GM19467 (cell line): ENCODE data around the gene GTF2H2C.
"Not testable (repeated sequence)": the region's sequence is repeated elsewhere in the genome, so short reads cannot be mapped to it uniquely, and the experiment has no call there.

Source experiments
- ATAC-seq: cut with Tn5 transposase; IDR thresholded peaks from one replicate; pipeline ENCODE4 v1.9.1; 2021; ENCODE audit warnings: mild to moderate bottlenecking, moderate library complexity; ENCODE audit not compliant: unreplicated experiment

GTF2H2C gene

DNA sequence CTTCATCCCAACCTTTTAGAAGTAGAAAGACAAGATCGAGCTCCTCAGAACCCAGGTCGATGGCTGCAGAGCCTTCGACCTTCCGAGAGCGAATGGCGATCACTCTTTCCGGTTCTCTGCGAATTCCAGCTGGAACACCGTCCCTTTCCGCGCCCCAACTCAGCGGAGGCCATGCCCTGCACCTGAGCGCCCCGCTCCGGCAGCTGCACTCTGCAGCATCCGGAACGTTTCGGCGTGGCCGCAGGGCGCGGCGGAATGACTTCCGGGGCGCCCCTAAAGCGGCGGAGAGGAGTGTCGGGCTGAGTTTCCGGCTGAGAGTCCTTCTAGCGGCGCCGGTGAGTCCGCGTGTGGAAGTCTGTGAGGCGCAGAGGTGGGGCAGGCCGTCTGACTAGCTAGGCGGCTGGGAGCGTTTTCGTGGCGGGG is at the start of gene GTF2H2C:
Gene GTF2H2C, plus strand, starts transcription at position 284 of the 423 bp plus-strand sequence. CDS start 4,942 bp downstream, outside the sequence.
- ATAC-seq = peak; percentile 96

DNA sequence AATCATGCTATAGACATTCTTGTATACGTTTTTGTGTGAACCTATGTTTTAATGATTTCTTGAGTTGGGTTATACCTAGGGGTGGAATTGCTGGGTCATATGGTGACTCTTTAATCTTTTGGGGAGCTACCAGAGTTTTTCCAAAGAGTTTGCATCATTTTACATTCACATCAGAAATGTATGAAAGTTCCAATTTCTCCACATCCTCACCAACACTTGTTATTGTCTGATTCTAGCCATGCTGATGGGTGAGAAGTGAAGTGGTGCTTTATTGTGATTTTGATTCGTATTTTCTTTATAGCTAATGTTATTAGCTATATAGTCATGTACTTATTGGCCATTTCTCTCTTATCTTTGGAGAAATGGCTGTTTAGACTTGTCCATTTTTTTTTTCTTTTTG is 49.3 kb upstream of the GTF2H2C start:
- no peak for ATAC-seq

DNA sequence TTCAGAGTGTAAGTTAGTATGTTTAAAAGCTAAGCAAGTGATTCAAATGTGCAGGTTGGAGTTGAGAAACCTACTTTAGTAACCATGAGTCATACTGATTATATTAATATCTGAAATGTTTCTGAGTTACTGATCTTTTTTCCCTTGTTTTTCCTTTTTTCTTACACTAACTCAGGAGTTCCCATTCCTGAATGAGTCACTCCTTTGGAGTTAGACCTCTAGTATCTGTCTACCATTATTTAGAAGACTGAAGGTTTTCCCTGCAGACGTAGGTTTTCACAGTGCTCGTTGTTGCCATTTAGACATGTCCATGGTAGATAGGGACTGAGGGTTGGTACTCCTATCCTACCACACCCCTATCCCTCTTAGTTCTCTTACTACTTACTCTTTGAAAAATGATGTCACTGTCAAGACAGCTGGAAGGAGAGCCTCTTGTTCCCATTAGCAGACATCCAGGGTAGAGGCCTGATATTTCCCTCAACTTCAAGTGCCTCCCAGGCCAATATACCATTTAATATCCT is 47.2 kb upstream of the GTF2H2C start:
- ATAC-seq = no peak

DNA sequence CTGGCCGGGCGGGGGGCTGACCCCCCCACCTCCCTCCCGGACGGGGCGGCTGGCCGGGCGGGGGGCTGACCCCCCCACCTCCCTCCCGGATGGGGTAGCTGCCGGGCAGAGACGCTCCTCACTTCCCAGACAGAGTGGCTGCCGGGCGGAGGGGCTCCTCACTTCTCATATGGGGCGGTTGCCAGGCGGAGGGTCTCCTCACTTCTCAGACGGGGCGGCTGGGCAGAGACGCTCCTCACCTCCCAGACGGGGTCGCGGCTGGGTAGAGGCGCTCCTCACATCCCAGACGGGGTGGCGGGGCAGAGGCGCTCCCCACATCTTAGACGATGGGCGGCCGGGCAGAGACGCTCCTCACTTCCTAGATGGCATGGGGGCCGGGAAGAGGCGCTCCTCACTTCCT is 44.4 kb upstream of the GTF2H2C start:
- not testable (repeated sequence) for ATAC-seq

DNA sequence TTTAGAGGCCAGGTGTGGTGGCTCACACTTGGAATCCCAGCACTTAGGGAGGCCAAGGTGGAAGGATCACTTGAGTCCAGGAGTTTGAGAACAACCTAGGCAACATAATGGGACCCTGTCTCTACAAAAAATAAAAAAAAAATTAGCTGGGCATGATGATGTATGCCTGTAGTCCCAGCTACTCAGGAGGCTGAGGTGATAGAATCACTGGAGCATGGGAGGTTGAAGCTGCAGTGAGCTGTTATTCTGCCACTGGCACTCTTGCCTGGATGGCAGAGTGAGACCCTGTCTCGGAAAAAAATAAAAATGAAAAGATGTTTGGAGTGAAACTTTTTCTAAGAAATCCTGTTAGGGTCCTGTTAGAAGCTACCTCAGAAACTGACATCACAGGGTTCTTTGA is 43.2 kb upstream of the GTF2H2C start:
- no peak for ATAC-seq

DNA sequence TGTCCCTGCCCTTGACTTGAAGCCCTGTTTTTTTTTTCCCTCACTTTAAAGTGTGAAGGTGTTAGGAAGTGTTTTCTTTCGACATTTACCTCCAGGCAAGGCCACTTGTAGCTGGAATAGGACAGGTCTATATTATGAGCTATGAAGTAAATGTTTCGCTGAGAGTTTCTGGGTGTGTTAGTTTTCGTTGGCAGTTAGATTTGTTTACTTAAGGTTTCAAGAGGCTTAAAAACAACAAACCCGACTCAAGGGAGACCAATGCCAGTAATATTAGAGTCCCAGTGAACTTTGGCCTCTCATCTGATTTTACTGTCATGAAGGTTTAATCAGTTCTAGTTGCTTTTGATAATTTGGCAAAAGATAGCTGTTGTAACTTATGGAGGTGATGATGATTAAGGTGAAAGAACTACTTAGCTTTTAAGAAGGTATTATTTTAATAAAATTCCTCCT is 42.2 kb upstream of the GTF2H2C start:
- ATAC-seq = no peak

DNA sequence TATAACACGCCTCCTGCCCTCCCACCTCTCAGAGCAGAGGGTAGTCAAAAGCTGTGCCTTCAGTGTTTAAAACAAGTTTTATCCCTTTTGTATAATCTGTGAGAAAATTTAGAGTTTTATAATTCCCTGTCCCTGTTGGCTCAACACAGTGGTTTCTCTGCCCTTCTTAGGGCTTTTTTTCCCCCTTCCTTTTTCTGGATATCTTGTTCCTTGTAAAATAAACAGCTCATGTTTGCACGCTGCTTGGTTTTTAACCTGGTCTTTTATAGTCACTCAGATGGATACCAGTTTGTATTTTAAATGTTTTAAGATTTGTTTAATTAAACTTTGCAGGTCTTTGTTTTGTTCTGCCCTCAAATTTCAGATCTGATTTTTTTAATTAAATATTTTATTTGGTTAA is 40.7 kb upstream of the GTF2H2C start:
- ATAC-seq = no peak

DNA sequence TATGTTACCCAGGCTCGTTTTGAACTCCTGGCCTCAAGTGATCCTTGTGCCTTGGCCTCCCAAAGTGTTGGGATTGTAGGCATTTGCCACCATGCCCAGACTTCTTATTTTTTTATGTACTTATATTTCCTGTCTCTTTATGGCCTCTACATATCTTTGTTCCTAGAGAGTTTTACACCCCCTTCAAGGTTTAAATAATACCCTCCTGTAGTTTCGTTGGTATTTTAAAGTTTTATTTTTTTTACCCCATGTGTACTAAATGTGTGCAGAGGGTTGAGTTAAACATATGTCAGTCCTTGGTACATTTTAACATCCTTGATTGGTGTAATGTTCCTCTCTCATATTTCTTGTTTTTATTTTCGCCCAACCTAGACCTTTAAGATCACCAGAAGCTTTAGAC is 38.0 kb upstream of the GTF2H2C start:
- no peak for ATAC-seq

DNA sequence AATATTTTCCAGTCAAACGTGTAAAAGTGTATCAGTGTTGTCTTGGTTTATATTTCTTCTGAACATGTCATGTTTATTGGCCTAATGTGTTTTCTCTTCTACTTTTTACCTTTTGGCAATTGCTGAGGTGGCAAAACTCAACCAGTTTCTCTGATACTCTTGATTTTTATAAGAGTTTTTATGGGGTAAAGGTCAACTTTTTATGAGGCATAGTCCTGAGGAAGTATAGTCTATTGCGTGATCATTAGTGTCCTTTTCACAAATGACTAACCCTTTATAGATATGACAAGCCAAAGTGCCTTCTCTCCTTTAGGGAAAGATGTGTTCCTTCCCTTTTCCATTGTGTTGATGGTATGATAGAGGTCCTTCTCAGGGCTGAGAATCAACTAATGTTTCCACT is 34.5 kb upstream of the GTF2H2C start:
- no peak for ATAC-seq

DNA sequence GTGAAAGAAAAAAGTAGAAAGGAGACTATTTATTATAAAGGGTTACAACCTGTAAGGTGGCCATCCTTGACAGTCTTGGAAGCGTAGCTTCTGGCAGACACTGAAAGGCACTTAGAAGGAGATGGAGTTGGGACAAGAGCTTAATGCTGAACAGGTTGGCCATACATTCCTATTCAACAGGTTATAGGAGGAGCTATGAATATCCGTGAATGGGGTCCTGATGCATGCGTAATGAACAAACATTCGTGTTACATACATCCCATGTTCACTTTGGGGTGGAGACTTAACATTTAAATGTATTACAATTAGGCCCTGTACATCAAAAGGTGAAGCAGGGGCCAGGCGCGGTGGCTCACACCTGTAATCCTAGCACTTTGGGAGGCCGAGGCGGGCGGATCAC is 33.3 kb upstream of the GTF2H2C start:
- ATAC-seq = no peak

DNA sequence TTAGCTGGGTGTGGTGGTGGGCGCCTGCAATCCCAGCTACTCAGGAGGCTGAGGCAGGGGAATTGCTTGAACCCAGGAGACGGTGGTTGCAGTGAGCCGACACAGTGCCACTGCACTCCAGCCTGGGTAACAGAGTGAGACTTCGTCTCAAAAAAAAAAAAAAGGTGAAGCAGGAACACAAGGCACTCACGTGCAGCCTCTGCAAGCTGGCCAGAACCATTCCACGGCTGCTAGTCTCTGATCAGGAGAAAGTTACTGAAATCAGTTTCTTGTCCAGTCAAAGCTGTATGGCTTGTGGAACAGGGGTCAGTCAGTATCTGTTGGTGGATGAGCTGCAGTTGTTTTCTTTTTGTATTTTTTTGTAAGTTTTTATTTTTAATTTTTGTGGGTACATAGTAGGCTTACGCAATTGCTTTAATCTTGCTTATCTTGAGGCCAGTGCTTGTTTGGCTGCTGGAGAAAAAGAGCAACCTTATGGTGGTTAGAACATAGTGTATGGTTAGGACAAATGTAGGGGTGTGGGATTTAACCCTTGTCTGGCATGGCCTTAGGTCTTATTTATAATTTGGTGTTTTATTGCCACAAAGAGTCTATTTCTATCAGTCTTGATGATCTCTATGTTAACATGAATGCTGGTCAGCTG is 32.7 kb upstream of the GTF2H2C start:
- ATAC-seq = no peak

DNA sequence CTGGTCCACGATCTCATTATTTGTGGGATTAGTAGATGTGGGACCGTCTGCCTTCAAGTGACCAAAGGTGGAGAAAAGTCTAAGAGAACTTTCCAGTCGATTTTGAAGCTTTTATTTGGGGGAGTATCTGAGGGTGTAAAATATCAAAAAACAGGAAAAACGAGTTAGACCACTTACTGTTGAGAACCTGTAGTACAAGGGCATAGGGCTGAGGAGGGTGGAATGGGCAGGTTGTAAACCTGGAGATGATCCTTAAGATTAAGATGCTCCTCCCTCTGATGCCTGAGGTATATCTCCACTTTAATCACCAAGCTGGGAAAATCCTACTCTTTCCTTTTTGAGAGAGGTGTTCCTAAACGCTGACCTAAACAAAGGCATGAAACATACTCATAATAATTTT is 32.0 kb upstream of the GTF2H2C start:
- ATAC-seq = no peak

DNA sequence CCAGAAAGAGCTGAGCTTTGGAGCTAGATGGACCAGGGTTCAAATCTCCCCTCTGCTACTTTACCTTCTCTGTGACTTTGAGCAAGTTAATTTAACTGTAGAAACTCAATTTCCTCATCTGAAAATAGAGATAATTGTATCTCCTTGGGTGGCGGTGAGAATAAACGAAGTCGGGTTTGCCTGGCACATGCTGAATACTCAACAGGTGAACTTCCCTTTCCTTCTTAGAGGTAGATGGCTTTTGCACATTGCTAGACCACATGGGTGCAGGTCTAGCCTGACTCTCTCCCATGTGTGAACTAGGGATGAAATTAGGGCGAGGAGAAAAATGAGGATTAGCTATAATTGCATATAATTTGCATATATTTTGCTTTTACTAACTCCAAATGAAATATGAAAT is 31.4 kb upstream of the GTF2H2C start:
- ATAC-seq = no peak

DNA sequence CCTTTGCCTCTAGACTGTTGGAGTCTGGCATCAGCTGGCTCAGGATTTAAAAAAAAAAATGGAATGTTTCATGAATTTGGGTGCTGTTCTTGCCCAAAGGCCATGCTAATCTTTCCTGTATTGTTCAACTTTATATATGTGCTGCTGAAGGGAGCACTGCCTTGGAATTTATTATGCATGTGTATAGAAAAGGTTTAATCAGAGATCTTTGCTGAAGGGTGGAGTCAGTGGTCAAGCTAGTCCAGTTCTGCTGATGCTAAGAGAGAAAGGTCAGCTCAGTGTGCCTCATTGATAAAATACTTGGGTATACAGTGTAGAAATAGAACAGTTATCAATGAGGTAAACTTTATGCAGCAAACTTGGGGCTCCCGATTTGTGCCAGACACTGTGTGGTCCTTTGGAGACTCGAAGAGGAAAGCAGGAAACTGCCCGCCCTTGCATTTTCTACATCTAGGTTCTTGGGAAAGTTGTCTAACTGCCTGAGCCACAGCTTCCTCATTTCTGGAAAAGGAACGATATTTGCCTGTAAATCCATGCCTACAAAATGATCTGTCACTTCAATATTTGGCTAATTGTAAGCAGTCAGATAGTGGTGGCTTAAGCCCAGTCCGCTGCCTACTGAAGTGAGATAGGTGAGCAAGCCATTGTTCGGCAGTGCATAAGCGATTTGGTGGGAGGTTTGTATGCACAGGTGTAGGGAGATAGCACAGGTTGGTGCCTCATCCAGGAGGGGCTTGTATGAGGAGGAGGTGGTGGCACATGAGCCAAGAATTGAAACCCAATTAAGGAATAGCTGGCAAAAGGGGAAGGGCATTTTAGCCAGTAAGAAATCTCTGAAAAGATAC is 29.2 kb upstream of the GTF2H2C start:
- ATAC-seq = no peak

DNA sequence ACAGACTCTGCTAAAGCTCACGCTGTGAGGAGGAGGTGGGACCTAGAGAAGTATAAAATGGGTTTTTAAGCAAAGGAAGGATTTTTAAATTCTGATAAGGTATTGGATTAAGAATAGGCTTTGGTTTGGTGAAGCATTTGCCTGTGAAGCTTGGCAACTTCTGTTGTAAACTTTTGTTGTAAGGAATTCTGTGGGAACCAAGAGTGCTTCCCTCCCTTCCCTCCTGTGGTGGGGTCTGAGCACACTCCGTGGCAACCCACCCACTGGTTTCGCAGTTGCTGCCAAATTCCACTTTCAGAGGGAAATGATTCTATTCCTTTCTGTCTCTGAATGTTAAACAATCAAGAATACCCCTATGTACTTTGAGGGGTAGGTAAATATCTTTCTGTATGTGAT is 28.6 kb upstream of the GTF2H2C start:
- no peak for ATAC-seq

DNA sequence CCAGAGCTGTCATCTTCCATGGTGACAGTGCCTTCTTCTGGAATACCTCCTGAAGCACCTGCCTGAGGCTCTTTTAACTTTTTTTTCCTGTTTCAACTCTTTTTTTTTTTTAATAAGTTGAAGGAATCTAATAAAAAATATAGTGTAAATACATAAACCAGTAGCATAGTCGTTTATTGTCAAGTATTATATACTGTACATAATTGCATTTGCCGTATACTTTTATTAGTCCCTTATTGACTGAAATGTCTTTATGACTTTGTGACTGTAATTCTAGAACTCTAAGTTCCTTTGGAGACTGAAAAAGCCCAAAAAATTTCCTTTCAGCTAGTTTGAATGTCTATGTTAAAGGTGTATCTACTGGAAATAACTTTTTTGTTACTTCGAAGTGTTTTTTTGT is 22.1 kb upstream of the GTF2H2C start:
- ATAC-seq = not testable (repeated sequence)

DNA sequence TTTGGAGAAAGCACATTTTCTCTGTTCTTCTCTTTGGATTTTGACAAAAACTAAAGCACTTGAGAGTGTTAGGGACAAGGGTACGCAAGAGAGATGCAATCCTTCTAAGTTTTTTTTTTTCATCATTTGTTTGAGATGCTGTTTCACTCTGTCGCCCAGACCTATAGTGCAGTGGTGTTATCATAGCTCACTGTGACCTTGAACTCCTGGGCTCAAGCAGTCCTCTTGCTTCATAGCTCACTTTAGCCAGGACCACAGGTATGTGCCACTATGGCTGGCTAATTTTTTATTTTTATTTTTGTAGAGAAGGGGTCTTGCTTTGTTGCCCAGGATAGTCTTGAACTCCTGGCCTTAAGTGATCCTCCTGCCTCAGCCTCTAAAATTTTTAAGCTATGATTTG is 21.3 kb upstream of the GTF2H2C start:
- ATAC-seq = not testable (repeated sequence)

DNA sequence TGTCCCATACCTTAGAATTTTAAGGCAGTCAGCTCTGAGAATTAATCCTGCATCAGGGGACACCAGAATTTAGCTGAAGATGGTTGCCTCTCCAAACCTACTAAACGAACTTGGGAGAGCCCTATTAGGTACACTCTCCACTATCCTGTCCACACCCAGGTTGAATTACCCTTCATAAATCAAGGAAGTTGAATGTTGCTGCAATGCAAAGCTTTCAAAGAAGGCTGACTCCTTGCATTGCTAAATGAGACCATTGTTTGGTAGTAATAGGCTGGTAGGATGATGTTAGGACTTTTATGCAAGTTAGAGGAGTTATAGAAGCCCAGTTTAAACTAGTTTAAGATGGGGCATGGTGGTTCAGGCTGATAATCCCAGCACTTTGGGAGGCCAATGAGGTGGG is 18.6 kb upstream of the GTF2H2C start:
- not testable (repeated sequence) for ATAC-seq

DNA sequence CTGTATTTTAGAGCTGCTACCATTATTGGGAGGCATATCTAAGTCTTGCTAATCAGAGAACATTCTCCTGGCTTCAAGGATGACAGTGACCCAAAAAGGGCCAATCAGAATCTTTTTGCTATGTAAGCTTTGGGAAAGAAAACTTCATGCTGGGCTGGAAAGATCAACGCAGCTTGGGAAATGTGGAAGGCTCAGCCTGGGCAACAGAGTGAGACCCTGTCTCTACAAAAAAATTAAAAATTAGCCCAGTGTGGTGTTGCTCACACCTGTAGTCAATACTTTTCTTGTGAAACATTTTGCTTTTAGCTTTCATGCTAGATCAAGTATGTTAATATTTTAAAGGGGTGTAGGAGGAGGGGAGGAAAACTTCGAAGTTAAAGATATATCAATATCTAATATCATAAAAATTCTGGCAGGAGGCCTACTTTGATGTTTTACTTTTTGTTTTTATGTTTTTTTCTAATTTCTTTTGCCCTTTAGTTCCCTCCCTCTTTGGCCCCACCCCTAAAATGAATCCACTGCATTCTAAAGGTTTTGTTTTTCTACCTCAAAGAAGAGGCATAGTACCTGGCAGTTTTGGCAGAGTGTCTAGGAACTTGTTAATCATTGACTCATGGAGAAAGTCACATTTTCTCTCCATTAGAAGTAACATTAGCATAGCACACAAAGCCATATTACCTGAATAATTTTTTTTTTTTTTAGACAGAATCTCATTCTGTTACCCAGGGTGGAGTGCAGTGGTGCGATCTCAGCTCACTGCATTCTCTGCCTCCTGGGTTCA is 17.0 kb upstream of the GTF2H2C start:
- ATAC-seq = not testable (repeated sequence)

DNA sequence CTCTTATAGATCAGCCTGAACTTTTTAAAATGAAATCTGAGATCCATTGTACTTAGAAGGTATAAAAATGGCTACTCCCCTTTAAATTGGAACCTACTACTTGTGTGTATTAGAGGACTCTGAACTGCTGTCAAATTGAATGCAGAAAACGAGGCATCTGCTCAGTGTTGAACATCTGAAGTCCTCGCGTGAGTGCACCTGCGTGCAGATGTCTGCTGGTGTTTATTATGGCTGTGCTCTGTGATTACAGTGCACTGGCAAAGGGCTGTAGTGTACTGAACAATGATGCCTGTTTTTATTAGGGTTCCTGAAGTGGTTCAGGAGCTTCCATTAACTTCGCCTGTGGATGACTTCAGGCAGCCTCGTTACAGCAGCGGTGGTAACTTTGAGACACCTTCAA is 15.4 kb upstream of the GTF2H2C start:
- ATAC-seq = not testable (repeated sequence)
